GM08714 (cell line): ENCODE measurements around the gene MPRIP.
A peak's percentile ranks its signal among the peaks of the same experiment; 100 is the strongest.
"Not testable (repeated sequence)": the region's sequence is repeated elsewhere in the genome, so short reads cannot be mapped to it uniquely, and the experiment has no call there.

ENCODE experiments used
- H3K4me3 ChIP-seq: fragments of 200-500 bp; sonication (Bioruptor generic); 2 replicates; pipeline ENCODE4 v1.5.1; 2014; ENCODE audit warnings: mild to moderate bottlenecking, low read length, inconsistent platforms
- ZNF274 ChIP-seq: IDR thresholded peaks from 2 replicates; pipeline ENCODE4 v1.6.1; 2012; ENCODE audit warnings: mild to moderate bottlenecking, low read depth, low read length

MPRIP gene

GRCh38 chr17:17042384-17042736 lies at the start of gene MPRIP:
Gene MPRIP (plus strand): TSS chr17:17042457. CDS start chr17:17042849, 392 bp downstream.
- no peak for TF ChIP-seq ZNF274
- H3K4me3 ChIP-seq = peak within 1 kb of the TSS; percentile 65

- TF ChIP-seq ZNF274 = no peak
- no peak overlapping the region for H3K4me3 ChIP-seq
Measured at GRCh38 chr17:16994631-16995030, 47.6 kb upstream of the MPRIP start.

GRCh38 chr17:16995930-16996329 lies 46.3 kb upstream of the MPRIP start:
- no peak for TF ChIP-seq ZNF274
- H3K4me3 ChIP-seq = no peak overlapping the region

GRCh38 chr17:16996726-16997125 lies 45.5 kb upstream of the MPRIP start:
- H3K4me3 ChIP-seq = not testable (repeated sequence)

- TF ChIP-seq ZNF274 = no peak
Measured at GRCh38 chr17:16997514-16998429, 44.5 kb upstream of the MPRIP start.

GRCh38 chr17:16999931-17000625 lies 42.2 kb upstream of the MPRIP start:
- H3K4me3 ChIP-seq = no peak overlapping the region
- no peak for TF ChIP-seq ZNF274

More at GRCh38 chr17:16997514-16998429, 44.5 kb upstream of the MPRIP start:
- H3K4me3 ChIP-seq = no peak overlapping the region

- no peak overlapping the region for H3K4me3 ChIP-seq
- no peak for TF ChIP-seq ZNF274
Measured at GRCh38 chr17:17001076-17001777, 41.0 kb upstream of the MPRIP start.

GRCh38 chr17:17001874-17002520 lies 40.3 kb upstream of the MPRIP start:
- no peak overlapping the region for H3K4me3 ChIP-seq
- no peak for TF ChIP-seq ZNF274

GRCh38 chr17:17002731-17003715 lies 39.2 kb upstream of the MPRIP start:
- not testable (repeated sequence) for H3K4me3 ChIP-seq

GRCh38 chr17:17004251-17004996 lies 37.8 kb upstream of the MPRIP start:
- TF ChIP-seq ZNF274 = no peak

GRCh38 chr17:17004997-17005614 lies 37.2 kb upstream of the MPRIP start:
- not testable (repeated sequence) for H3K4me3 ChIP-seq

More at GRCh38 chr17:17004251-17004996, 37.8 kb upstream of the MPRIP start:
- H3K4me3 ChIP-seq = no peak overlapping the region

GRCh38 chr17:17007891-17008290 lies 34.4 kb upstream of the MPRIP start:
- H3K4me3 ChIP-seq = not testable (repeated sequence)

GRCh38 chr17:17008621-17009397 lies 33.4 kb upstream of the MPRIP start:
- H3K4me3 ChIP-seq = not testable (repeated sequence)

- not testable (repeated sequence) for H3K4me3 ChIP-seq
Measured at GRCh38 chr17:17009972-17010371, 32.3 kb upstream of the MPRIP start.

- not testable (repeated sequence) for H3K4me3 ChIP-seq
Measured at GRCh38 chr17:17010545-17011034, 31.7 kb upstream of the MPRIP start.

GRCh38 chr17:17011043-17011907 lies 31.0 kb upstream of the MPRIP start:
- not testable (repeated sequence) for H3K4me3 ChIP-seq
